ENCODE results near the gene SKAP2.
A peak's percentile ranks its signal among the peaks of the same experiment; 100 is the strongest.

SKAP2 gene

DNA sequence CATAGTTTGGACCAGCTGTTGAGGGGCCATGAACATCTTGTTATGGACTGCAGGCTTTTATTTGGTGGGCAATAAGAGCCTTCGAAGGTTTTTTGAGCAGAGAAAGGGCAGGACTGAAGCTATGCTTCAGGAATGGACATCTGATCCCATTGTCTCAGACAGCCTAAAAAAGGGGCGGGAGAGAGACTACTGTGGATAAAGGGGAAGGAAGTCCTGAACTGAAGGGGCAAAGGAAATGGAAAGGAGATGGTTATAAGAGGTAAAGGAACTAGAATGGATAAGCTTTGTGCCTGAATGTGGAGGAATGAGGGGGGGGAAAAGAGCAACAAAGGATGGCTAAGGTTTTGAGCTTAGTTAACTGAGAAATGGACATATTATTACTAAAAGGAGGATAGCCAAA, 172.5 kb downstream of the SKAP2 start:
- peak; percentile 65 to 80 for DNase-seq

- DNase-seq, result peak; percentile 75
Measured at GRCh38 chr7:26691406-26691805, 173.0 kb downstream of the SKAP2 start.

DNA sequence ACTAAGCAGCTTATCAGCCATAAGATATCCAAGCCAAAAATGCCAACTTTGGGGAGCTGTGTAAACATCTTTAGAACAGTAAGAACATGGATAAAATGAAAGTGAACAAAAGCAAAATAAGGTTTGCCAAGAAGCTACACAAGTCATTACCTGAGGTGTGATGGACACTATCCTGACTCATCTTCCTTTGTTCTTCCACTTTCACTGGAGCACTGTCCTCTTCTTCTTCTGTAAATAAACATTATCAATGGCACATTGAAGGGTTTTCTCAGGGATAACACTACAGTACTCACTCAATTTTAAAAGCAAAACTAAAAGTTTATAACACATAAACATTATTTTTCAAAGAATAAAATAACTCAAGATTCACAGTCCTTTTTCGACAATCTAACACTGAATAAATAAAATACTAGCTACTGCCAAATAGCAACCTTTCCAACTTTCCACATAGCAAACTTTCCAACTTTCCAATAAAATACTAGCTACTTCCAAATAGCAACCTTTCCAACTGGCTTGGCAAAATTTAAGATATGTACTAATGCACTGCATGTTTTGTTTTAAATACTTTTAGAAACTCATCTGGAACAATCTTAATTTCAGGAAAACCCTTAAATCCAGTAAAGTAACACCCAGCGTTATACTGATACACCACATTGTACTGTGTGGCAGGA, 174.1 kb downstream of the SKAP2 start:
- no peak for DNase-seq

DNA sequence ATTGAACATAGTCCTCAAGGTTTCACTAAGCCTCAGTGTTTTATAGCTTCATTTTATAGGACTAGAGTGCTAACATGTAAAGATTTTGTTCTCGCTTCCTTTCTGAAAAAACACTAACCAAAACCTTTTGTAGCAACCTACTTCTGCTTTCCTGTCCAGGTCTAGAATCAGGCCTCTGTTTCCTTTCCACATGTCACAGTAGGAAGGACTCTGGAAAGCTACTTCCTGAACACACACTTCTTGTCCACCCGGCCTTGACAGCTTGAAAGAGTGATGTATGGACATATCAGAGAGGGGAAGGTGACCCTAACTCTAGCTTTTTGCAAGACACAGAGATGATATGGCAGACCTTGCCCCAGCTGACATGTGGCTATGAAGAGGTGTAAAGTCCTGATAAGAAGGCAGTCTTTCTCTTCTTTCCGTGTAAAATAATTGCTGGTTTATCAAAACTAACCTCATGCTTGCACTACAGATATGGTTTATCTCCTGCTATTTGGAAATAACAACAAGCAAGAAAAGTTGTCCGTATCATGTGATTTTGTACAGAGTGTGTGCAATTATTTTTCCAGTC, 175.4 kb downstream of the SKAP2 start:
- peak; percentile 95 to 96 for DNase-seq

DNA sequence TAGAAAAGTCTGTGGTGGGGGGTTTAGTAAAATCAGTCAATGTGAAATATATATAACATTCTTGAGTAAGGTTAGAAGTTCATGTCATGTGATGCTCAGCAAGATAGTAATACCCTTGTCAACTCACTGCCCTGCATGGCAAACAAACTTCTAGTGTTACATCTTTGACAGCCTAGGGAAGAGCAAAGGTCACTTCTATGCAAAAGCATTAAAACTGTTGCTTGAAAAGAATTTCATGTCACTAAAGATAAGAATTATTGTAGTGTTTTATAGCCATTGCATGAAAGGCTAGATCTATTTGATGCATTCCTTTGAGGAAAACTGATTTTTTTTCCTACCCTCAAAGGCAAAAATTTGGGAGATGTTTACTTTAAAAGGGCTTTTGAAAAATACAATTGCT, 176.0 kb downstream of the SKAP2 start:
- DNase-seq, result no peak

GRCh38 chr7:26687032-26687431, 177.4 kb downstream of the SKAP2 start:
- DNase-seq, result no peak

DNA sequence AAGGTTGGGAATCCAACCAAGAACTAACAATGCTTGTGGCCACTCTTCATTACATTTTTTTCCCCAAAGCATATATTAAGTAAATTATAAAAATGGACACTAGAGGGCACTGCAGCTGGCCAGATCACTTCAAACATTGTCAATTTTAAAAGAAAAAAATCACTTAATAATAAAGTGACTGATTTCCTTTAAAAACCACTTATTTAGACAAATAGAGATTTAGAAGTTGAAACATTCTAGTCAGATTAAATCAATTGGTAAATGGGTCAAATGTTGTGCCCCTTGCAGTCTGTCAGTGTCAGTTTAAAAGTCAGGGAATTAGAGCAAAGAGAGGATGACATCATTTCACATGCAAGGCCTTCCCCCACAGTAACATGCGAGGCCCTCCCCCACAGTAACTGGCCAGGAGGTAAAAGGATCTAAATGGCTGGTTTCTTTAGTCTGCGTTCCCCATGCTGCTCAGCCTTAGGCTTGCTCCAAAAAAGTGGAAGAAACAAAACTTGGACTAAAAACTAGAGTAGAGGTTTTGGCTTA, 177.9 kb downstream of the SKAP2 start:
- peak; percentile 80 to 89 for DNase-seq

GRCh38 chr7:26685606-26686005, 178.8 kb downstream of the SKAP2 start:
- DNase-seq, result no peak

DNA sequence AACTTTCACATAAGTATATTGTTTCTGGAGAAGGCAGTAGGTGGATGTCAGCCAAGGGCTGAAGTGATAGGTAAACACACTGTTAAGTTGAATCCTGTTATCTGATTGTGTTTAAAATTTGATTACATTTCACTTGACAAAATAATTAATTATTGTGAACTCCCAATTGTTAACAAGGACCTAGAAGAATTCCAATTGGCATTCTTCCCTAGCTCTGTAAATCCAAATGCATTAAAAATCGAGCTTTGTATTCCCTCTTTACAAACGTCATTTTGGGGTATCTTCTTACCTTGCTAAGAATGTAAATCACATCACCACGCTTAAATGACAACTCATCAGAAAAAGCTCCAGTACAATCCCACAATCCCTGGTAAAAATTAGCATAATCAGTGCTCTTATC, 179.9 kb downstream of the SKAP2 start:
- DNase-seq, result no peak

GRCh38 chr7:26683277-26683676, 181.1 kb downstream of the SKAP2 start:
- DNase-seq, result no peak

GRCh38 chr7:26681819-26682418, 182.5 kb downstream of the SKAP2 start:
- peak; percentile 66 to 79 for DNase-seq

DNA sequence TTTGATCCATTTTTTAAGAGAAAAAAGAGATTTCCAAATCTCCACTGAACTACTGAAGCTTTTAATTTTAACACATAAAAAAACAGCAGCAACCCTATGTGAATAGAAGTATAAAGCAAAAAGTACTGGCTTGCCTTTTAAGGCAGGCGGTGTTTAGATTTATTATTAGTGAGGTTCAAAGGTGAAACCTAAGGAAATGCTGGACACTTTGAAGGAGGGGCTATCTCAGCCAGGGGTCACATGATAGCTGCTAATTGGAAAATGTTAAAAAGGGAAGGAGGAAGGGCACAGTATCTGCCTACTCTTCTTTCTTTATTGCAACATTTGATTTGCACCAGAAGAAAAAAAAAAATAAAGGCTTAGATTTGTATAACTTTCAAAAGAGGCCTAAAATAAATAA, 183.8 kb downstream of the SKAP2 start:
- DNase-seq, result no peak

DNA sequence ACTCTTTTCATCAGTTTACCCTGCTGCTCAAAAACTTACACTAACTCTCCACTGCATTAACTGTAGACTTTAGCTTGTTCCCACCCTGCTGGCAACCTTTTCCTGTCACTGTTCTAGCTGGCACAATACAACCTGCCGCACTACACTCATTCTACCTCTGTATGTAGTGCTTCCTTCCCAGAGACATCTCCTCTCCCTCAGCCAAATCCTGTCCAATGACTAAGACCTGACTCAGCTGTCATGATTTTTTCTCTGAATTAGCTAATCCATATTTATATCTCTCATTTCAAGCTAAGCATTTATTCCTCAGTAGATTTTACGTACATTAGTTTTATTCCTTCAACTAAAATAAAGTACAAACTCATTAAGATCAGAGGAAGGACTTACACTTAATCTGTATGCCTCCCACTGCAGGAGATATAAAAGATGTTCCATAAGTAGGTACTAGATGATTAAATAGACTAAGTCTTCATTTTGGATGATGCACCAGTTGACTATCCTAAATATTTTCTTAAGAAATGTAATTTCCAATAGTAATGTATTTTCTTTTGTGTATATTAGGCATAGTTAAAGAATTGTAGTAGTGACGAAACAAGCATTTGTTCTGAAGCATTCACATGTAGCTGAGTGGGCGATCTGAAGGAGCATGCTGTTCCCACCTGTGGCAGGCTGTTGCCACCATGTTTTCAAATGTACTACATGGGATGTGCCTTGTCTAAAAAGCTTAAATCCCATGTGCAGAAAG, 189.1 kb downstream of the SKAP2 start:
- DNase-seq, result no peak

GRCh38 chr7:26673858-26674257, 190.5 kb downstream of the SKAP2 start:
- DNase-seq, result no peak

GRCh38 chr7:26673271-26673670, 191.1 kb downstream of the SKAP2 start:
- DNase-seq, result no peak

GRCh38 chr7:26670841-26671240, 193.5 kb downstream of the SKAP2 start:
- DNase-seq, result no peak

GRCh38 chr7:26670290-26670689, 194.1 kb downstream of the SKAP2 start:
- DNase-seq, result no peak

- DNase-seq, result no peak
Measured at GRCh38 chr7:26668821-26669220, 195.6 kb downstream of the SKAP2 start.

DNA sequence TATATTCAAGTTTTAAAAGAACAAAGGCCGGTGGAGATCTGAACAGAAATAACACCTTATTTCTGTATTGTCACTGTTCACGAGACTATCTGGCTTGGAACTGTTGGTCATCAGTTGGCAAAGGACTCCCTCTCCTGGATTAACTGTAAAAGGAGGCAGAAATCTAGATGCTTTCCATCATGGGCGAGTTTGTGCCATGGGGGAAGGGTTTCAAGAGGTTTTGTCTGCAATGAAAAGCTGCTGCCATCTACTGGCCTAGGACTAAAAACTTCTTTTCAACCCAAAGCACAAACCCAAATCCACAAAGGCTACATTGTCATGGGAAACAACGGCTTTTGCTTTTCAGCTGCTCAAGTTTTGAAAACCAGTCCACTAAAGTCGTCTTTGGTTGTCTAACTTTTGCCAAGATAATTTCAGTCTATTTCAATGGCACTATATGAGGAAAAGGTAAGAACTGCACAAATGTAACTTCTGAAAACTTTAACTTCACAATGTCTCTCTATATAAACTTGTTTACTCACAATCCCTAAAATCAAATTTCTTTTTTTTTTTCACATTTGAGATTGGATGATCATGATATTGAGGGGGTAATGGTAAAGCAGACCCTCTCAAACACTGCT, 196.8 kb downstream of the SKAP2 start:
- DNase-seq, result peak; percentile 98 to 99

- DNase-seq, result no peak
Measured at GRCh38 chr7:26664735-26665416, 199.5 kb downstream of the SKAP2 start.

DNA sequence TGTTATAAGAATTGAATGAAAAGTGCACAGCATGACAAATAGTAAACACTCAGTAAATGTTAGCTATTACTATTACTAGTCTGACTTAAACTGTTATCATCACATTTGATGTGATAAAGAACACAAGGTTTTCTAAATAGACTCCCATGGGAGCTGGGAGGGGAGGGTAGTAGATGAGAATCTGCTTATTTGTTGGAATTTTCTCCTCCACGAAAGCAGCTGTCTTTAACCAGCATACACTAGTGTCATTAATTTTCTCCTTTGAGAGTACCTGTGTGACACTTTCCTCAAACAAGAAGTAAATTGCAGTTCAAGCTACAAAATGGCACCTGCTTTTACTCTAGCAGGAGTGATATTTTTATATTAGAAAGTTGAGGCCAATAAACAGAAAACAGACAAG, 200.1 kb downstream of the SKAP2 start:
- DNase-seq, result no peak

DNA sequence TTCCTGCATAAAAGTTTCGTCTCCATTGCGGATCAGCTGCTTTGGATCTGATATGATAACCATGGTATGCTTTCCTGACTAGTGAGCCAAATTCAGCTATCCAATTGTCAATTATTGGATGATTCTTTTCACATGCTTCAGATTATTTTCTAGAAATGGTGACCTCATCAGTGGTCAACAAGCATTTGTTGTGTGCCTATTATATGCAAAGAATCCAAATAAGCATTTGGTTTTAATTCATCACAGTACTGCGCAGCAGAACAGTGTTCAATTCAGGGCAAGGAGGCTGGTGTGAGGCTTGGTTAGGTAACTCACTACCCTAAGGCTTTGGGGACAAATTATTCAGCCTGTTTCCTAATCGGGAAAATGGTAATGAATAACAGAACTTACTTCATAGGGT, 200.5 kb downstream of the SKAP2 start:
- DNase-seq, result no peak

DNA sequence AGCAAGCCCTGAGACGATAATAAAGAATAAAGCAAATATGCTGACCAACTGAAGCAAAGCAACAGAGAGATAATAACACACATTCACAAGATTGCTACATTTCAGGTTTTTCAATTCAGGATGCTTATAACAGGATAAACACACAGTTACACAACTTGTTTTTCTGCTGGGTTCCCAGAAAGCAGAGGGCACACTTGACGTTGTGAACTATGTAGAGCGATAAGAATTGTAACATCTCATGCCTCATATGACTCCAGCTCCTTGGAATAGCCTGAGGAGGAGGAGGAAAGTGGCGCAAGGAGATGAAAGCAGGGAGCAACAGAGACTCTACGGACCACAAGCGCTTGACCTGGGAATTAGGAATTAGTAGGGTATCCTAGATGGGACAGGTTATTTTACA, 201.7 kb downstream of the SKAP2 start:
- no peak for DNase-seq

Data from Kasumi-1 (cell line).